Upper lobe of left lung (tissue), 6 donors: ENCODE measurements around the gene EPHA2. TPM values are rescaled to one million over a fixed set of nuclear protein-coding genes. Genes with fewer than 3 reads are reported as not detected.
A peak's percentile ranks its signal among the peaks of the same experiment; 100 is the strongest.

ENCODE experiments used
- ATAC-seq, 2 donors: fragments of 200-7000 bp; cut with Tn5 transposase; one replicate each; pipeline ENCODE4 v1.9.1; 2022; ENCODE audit warnings: mild to moderate bottlenecking in 2 of 2, moderate library complexity in 2 of 2; ENCODE audit not compliant: low FRiP score in 2 of 2
- DNase-seq, 2 donors: peaks; one replicate each; pipeline ENCODE4 v3.0.0-alpha.2; 2019 to 2020
- H3K27ac ChIP-seq, 4 donors: fragments of 200-600 bp; sonication (generic); one replicate each; pipeline ENCODE4 v1.5.1; 2016 to 2019
- H3K27me3 ChIP-seq, 4 donors: fragments of 200-600 bp; sonication (generic); one replicate each; pipeline ENCODE4 v1.5.1; 2017 to 2019
- H3K36me3 ChIP-seq, 4 donors: fragments of 200-600 bp; sonication (generic); one replicate each; pipeline ENCODE4 v1.5.1; 2016 to 2019
- H3K4me1 ChIP-seq, 4 donors: fragments of 200-600 bp; sonication (generic); one replicate each; pipeline ENCODE4 v1.5.1; 2018 to 2019
- H3K4me3 ChIP-seq, 4 donors: fragments of 200-600 bp; sonication (generic); one replicate each; pipeline ENCODE4 v1.5.1; 2017 to 2019; ENCODE audit warnings: mild to moderate bottlenecking in 2 of 4, moderate library complexity in 1 of 4
- H3K9me3 ChIP-seq, 4 donors: fragments of 200-600 bp; sonication (generic); one replicate each; pipeline ENCODE4 v1.5.1; 2018 to 2019
- CTCF ChIP-seq, 6 experiments: fragments of 450-650 bp in 4 of 6; fragments of 200-600 bp in 2 of 6; sonication (generic) in 2 of 6; IDR thresholded peaks; one replicate each; pipeline ENCODE4 v1.5.1; 2016 to 2019; ENCODE audit warnings: antibody characterized with exemption in 6 of 6
- EP300 ChIP-seq, 4 donors: sonication (generic); formaldehyde crosslinking; IDR thresholded peaks; one replicate each; pipeline ENCODE4 v1.5.1; 2017; ENCODE audit warnings: antibody characterized with exemption in 4 of 4, control low read depth in 2 of 4
- POLR2A ChIP-seq, 4 donors: fragments of 450-650 bp; IDR thresholded peaks; one replicate each; pipeline ENCODE4 v1.5.1; 2016 to 2017; ENCODE audit warnings: antibody characterized with exemption in 4 of 4, mild to moderate bottlenecking in 2 of 4
- POLR2AphosphoS5 ChIP-seq, 2 donors: sonication (generic); formaldehyde crosslinking; IDR thresholded peaks; one replicate each; pipeline ENCODE4 v1.5.1; 2017; ENCODE audit warnings: antibody characterized with exemption in 2 of 2
- WGBS, 2 donors: methylation state at CpG; one replicate each; pipeline ENCODE4 v1.1.5; 2017 to 2018; 5-methylcytosine and 5-hydroxymethylcytosine counted together
- total RNA-seq, 6 donors: library from RNA; depleted of rRNA in 4 of 6; stranded (reverse); fragments of >200 nt in 4 of 6; gene quantifications; one replicate each; pipeline versions ENCODE4 v1.1.0 to v1.2.1, GENCODE V29; 2016 to 2021
- donor health status: DM: no; HTN: no; CAD: no; lungs with moderate emphysema.
- donor health status: DM: no; HTN: yes; CAD: no; lungs with severe emphysema.

EPHA2 gene
- total RNA-seq, 6 donors from 2014 or later, result 21.0 to 66.3 (median 38.7) TPM

GRCh38 chr1:16180291-16180824, 24.5 kb upstream of the EPHA2 start:
- Histone ChIP-seq H3K36me3 (no peaks in the 10 kb centered on the region), H3K27ac (peak overlapping the region in 2 of 4 donors; percentile 87 to 91), H3K9me3 (no peaks in the 10 kb centered on the region), H3K4me3 (no peak overlapping the region), H3K4me1 (peaks cover 47 to 60% (median 50%) of the 10 kb centered on the region in 4 donors), H3K27me3 (no peaks in the 10 kb centered on the region)
- TF ChIP-seq CTCF (IDR thresholded peaks at IDR 0.05) (no peak), EP300 (IDR thresholded peaks at IDR 0.05) (no peak), POLR2AphosphoS5 (IDR thresholded peaks at IDR 0.05) (no peak), POLR2A (IDR thresholded peaks at IDR 0.05) (no peak)
- ATAC-seq (no peak), DNase-seq (no peak)
- 82 to 90% methylated on average over 13 of the region's 13 CpGs for WGBS, 2 donors

GRCh38 chr1:16178596-16179497, 23.0 kb upstream of the EPHA2 start:
- ATAC-seq (no peak), DNase-seq (peak in 1 of 2 donors; percentile 80)
- Histone ChIP-seq H3K4me3 (no peak overlapping the region), H3K36me3 (no peaks in the 10 kb centered on the region), H3K4me1 (peaks cover 55 to 70% (median 62%) of the 10 kb centered on the region in 4 donors), H3K27ac (peak overlapping the region in 3 of 4 donors; percentile 32 to 49 (median 37)), H3K27me3 (no peaks in the 10 kb centered on the region), H3K9me3 (no peaks in the 10 kb centered on the region)
- TF ChIP-seq POLR2AphosphoS5 (IDR thresholded peaks at IDR 0.05) (peak in 1 of 2 donors; percentile 16), POLR2A (IDR thresholded peaks at IDR 0.05) (peak in 1 of 4 donors; percentile 13), CTCF (IDR thresholded peaks at IDR 0.05) (no peak), EP300 (IDR thresholded peaks at IDR 0.05) (peak in 1 of 4 donors; percentile 11)
- WGBS, 2 donors, result 68 to 71% methylated on average over 19 of the region's 19 CpGs

GRCh38 chr1:16177306-16177705, 21.4 kb upstream of the EPHA2 start:
- H3K4me1 ChIP-seq, result peaks cover 54 to 72% (median 61%) of the 10 kb centered on the region in 4 donors
- no peaks in the 10 kb centered on the region for H3K9me3 ChIP-seq
- H3K27ac ChIP-seq, result peak overlapping the region in 1 of 4 donors; percentile 68
- no peaks in the 10 kb centered on the region for H3K36me3 ChIP-seq
- H3K27me3 ChIP-seq, result no peaks in the 10 kb centered on the region
- no peak for DNase-seq
- TF ChIP-seq POLR2A (IDR thresholded peaks at IDR 0.05) (no peak), CTCF (IDR thresholded peaks at IDR 0.05) (no peak), EP300 (IDR thresholded peaks at IDR 0.05) (no peak), POLR2AphosphoS5 (IDR thresholded peaks at IDR 0.05) (no peak)
- ATAC-seq, result no peak
- H3K4me3 ChIP-seq, result no peak overlapping the region
- WGBS, 2 donors, result 94 to 97% methylated on average over 4 of the region's 4 CpGs

GRCh38 chr1:16176653-16177052, 20.8 kb upstream of the EPHA2 start:
- H3K27me3 ChIP-seq, result no peaks in the 10 kb centered on the region
- WGBS, 2 donors, result 80 to 86% methylated on average over 5 to 7 of the region's 7 CpGs
- no peak overlapping the region for H3K4me3 ChIP-seq
- H3K27ac ChIP-seq, result peak overlapping the region; percentile 64 to 79 (median 72)
- TF ChIP-seq POLR2A (IDR thresholded peaks at IDR 0.05) (no peak), CTCF (IDR thresholded peaks at IDR 0.05) (no peak), POLR2AphosphoS5 (IDR thresholded peaks at IDR 0.05) (no peak), EP300 (IDR thresholded peaks at IDR 0.05) (no peak)
- no peak for ATAC-seq
- no peak for DNase-seq
- H3K36me3 ChIP-seq, result no peaks in the 10 kb centered on the region
- H3K4me1 ChIP-seq, result peaks cover 48 to 67% (median 56%) of the 10 kb centered on the region in 4 donors
- H3K9me3 ChIP-seq, result no peaks in the 10 kb centered on the region
